HFF-Myc (cell line): ENCODE measurements around the gene PKD2.
"Not testable (repeated sequence)": the region's sequence is repeated elsewhere in the genome, so short reads cannot be mapped to it uniquely, and the experiment has no call there.

Experiments
- DNase-seq: peaks from one replicate; pipeline ENCODE4 v3.0.0-alpha.2; 2011; ENCODE audit warnings: low read depth; ENCODE audit errors: extremely low read depth
- H3K4me3 ChIP-seq: replicated peaks from 2 replicates; pipeline ENCODE4 v1.5.1; 2011; ENCODE audit warnings: low read depth, mild to moderate bottlenecking, control low read depth, low read length
- TF ChIP-seq, protein P1 (sequence below): IDR thresholded peaks from 2 replicates; pipeline ENCODE4 v1.5.1; 2012; ENCODE audit warnings: mild to moderate bottlenecking, low read depth, low read length, control low read depth; ENCODE audit errors: missing control alignments

PKD2 gene

DNA sequence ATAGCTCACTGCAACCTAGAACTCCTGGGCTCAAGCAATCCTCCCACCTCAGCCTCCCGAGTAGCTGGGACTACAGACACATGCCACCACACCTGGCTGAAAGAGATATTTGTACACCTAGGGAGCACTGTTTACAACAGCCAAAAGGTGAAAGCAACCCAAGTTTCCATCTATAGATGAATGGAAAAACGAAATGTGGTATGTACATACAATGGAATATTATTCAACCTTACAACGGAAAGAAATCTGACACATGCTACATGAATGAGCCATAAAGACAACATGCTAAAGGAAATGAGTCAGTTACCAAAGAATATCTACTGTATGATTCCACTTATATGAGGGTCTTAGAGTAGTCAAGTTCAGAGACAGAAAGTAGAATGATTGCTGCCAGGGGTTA is 98.8 kb downstream of the PKD2 start:
- TF ChIP-seq, protein P1, sequence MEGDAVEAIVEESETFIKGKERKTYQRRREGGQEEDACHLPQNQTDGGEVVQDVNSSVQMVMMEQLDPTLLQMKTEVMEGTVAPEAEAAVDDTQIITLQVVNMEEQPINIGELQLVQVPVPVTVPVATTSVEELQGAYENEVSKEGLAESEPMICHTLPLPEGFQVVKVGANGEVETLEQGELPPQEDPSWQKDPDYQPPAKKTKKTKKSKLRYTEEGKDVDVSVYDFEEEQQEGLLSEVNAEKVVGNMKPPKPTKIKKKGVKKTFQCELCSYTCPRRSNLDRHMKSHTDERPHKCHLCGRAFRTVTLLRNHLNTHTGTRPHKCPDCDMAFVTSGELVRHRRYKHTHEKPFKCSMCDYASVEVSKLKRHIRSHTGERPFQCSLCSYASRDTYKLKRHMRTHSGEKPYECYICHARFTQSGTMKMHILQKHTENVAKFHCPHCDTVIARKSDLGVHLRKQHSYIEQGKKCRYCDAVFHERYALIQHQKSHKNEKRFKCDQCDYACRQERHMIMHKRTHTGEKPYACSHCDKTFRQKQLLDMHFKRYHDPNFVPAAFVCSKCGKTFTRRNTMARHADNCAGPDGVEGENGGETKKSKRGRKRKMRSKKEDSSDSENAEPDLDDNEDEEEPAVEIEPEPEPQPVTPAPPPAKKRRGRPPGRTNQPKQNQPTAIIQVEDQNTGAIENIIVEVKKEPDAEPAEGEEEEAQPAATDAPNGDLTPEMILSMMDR: no peak
- H3K4me3 ChIP-seq: no peak overlapping the region
- DNase-seq: no peak

DNA sequence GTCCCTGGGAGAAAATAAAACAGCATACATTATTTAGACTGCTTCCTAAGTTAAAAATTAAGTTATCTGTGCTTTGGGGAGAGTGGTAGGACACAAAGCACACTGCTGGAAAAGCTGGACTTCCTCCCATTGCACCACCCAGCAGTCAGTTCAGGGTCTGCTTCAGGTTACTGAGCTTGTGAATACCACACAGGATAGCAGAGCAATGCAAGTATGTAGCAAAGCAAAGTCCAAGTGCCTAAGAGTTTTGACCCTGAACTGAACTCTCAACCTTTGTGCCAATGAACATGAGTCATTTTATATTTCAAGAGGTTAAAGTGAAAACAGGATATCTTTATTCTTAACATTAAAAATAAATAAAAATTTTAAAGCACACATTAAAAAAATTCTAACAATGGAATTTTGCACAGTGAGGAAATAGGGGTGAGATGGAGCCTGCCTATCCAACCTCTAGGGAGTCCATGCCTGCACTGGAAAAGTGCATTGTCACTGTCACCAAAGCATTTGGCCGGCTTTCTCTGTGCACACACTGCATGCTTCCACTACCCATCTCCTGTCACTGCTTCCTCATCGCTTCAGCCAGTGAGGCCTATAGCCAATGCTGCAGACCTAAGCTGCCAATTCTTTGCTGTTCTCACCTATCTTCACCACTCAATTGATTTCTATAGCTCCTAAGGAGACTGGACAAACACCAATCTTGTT is 100.1 kb downstream of the PKD2 start:
- TF ChIP-seq, protein P1: no peak
- DNase-seq: no peak
- no peak overlapping the region for H3K4me3 ChIP-seq

DNA sequence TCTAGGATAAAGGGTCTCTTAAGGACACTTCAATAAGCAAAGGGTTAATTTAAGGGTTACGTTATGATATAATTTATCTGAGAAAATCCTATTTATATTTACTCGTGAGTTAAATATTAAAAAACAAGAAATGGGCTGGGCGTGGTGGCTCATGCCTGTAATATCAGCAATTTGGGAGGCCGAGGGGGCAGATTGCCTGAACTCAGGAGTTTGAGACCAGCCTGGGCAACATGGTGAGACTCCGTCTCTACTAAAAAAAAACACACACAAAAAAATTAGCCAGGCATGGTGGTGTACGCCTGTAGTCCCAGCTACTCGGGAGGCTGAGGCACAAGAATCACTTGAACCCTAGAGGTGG is 100.7 kb downstream of the PKD2 start:
- DNase-seq, H3K4me3 ChIP-seq: not testable (repeated sequence)

DNA sequence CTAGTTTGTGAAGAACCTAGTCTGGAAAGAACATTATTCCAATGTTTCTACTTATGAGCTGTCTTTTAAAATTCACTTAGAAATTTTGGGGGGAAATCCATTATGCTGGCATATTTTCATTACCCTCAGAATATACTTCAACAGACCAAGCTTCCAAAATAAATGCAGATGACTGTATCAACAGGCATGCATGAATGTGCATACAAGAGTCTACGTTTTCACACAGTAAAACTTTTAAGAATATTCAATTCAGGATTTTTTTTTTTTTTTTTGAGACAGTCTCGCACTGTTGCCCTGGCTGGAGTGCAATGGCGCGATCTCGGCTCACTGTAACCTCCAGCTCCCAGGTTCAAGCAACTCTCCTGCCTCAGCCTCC is 101.3 kb downstream of the PKD2 start:
- no peak overlapping the region for H3K4me3 ChIP-seq
- TF ChIP-seq, protein P1: no peak
- DNase-seq: no peak

DNA sequence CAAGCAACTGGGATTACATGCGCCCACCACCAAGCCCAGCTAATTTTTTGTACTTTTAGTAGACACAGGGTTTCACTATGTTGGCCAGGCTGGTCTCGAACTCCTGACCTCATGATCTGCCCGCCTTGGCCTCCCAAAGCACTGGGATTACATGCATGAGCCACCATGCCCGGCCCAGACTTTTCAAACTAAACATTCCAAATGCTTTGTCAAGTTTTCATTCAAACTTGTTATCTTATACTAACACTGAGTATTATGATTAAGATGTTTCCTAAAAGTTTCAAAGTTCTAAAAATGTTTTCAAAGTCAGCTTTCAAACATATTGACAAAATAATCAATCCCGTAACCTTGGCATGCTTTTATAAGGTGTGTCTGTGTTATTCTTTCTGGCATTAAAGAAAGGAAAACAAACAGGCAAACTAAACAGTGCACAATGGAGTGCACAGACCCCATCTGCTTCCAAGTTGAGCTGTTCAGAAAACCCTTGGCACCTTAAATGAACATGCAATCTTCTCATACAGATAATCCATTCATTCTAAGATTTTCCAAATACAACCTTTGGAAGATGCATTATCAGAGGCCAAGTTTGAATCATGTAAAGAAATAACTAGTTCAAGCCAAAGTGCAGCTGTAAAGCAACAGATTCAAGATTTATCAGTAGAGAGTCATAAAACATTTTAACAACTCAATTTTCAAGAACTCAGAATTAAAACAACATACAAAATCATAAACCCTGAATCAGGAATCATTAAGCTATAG is 101.9 kb downstream of the PKD2 start:
- no peak for DNase-seq
- no peak overlapping the region for H3K4me3 ChIP-seq
- TF ChIP-seq, protein P1: no peak

DNA sequence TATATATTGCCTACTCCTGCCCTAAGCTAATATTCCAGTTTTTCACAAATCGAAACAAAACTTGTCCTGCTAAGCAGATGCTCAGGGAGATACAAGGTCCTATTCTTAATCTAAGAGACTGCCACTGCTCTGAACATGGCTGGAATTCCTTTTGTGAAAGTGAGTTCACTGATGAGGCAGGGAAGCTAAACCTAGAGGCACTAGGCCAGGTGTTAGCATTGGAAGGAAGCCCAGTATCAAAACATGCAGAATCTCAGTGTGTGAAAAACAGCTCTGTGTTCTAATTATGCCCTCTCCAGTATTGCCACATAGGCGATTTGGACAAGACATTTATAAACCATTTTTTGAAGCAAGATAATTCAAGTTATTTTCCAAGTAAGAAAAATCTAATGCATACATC is 103.4 kb downstream of the PKD2 start:
- TF ChIP-seq, protein P1: no peak
- DNase-seq: no peak
- no peak overlapping the region for H3K4me3 ChIP-seq

DNA sequence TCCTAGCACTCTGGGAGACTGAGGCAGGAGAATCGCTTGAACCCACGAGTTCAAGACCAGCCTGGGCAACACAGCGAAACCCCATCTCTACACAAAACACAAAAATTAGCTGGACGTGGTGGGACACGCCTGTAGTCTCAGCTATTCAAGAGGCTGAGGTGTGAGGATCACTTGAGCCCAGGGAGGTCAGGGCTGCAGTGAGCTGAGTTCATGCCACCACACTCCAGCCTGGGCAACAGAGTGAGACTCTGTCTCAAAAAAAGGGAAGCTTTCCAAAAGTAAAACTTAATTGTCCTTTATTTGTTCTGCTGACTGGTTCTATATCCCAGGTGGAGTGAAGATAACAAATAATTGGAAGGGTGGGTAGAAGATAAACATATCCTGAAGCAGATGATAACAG is 105.4 kb downstream of the PKD2 start:
- DNase-seq: no peak
- TF ChIP-seq, protein P1: no peak
- no peak overlapping the region for H3K4me3 ChIP-seq
